SK-MEL-5 (cell line): ENCODE data around the gene NFATC2. TPM values are rescaled to one million over a fixed set of nuclear protein-coding genes. Genes with fewer than 3 reads are reported as not detected.

ENCODE experiments used
- DNase-seq: peaks from one replicate; pipeline ENCODE4 v3.0.0-alpha.2; 2016; ENCODE audit warnings: low read depth, low spot score
- in situ Hi-C: cut with HindIII; loops from 2 replicates; pipeline ENCODE4 v1.10.0; 2016; ENCODE audit warnings: low sequenced_read_pairs, high pct_unique_total_duplicates, low pct_unique_long_range_greater_than_20kb
- small RNA-seq, 2 experiments: library from RNA; depleted of rRNA; stranded (forward); fragments of <200 nt; gene quantifications; one replicate each; pipeline ENCODE3, GENCODE V24; 2014
- total RNA-seq: library from RNA; depleted of rRNA; stranded (reverse); fragments of >200 nt; shearing (Covaris generic); gene quantifications from 2 replicates; pipeline ENCODE4 v1.2.3, GENCODE V29; 2014; rRNA removed

NFATC2 gene
- total RNA-seq, 1 experiment from 2014 or later: 2.6 TPM

- in situ Hi-C loops: no loop called here
- DNase-seq: no peak
These were observed 202.6 kb downstream of the NFATC2 start for GRCh38 chr20:51339721-51340450.

GRCh38 chr20:51338692-51339440, 203.7 kb downstream of the NFATC2 start:
- in situ Hi-C loops: no loop called here
- DNase-seq: no peak

- in situ Hi-C loops: no loop called here
- DNase-seq: no peak
These were observed 205.3 kb downstream of the NFATC2 start for GRCh38 chr20:51337126-51337805.

Small RNA genes lying within 50 kb of the gene (small RNA-seq; reads per million reads assigned to genes)
- 0 to 0.24 reads per million in 2 experiments for gene MIR3194

Other genes starting within 250 kb of the NFATC2 start
- gene ATP9A, start 225.7 kb upstream of the NFATC2 start, total RNA-seq: 17.2 and 20.3 TPM in 2 replicates